Astrocyte of the spinal cord (primary cell): ENCODE results near the gene MISP3.
A peak's percentile ranks its signal among the peaks of the same experiment; 100 is the strongest.

Experiments
- DNase-seq: peaks from one replicate; pipeline ENCODE4 v3.0.0; 2011; ENCODE audit warnings: low read depth, low spot score
- H3K4me3 ChIP-seq: 2 replicates; pipeline ENCODE4 v1.5.1; 2011; ENCODE audit warnings: low read depth, mild to moderate bottlenecking, low read length, moderate library complexity
- CTCF ChIP-seq: IDR thresholded peaks from 2 replicates; pipeline ENCODE4 v1.5.1; 2012; ENCODE audit warnings: low read depth, mild to moderate bottlenecking, low read length, inconsistent platforms
- in situ Hi-C: cut with HindIII; loops from 2 replicates; pipeline ENCODE4 v1.10.0; 2017; ENCODE audit warnings: low sequenced_read_pairs

MISP3 gene

GRCh38 chr19:14066134-14066533, 6.5 kb upstream of the MISP3 start:
- DNase-seq: no peak
- in situ Hi-C loops: no loop called here
- H3K4me3 ChIP-seq: no peak overlapping the region
- no peak for TF ChIP-seq CTCF

- no peak overlapping the region for H3K4me3 ChIP-seq
- TF ChIP-seq CTCF: no peak
- in situ Hi-C loops: no loop called here
- no peak for DNase-seq
These were observed 2.1 kb upstream of the MISP3 start for GRCh38 chr19:14070268-14071050.

GRCh38 chr19:14073261-14073924, 807 bp downstream of the MISP3 start:
- in situ Hi-C loops: no loop called here
- DNase-seq: peak; percentile 76
- H3K4me3 ChIP-seq: peak overlapping the region; percentile 54
- TF ChIP-seq CTCF: peak; percentile 29

GRCh38 chr19:14073925-14074838, 1.6 kb downstream of the MISP3 start:
- DNase-seq: no peak
- H3K4me3 ChIP-seq: peak overlapping the region; percentile 54
- TF ChIP-seq CTCF: no peak
- in situ Hi-C loops: no loop called here

GRCh38 chr19:14078411-14078810, 5.8 kb downstream of the MISP3 start:
- TF ChIP-seq CTCF: no peak
- DNase-seq: no peak
- H3K4me3 ChIP-seq: no peak overlapping the region
- in situ Hi-C loops: loop anchor here (25.0 kb wide), 1 partner anchor 191 kb away; the partner anchor contains the start of gene NANOS3
